ENCODE results near the gene KIF12. TPM values are rescaled to one million over a fixed set of nuclear protein-coding genes. Genes with fewer than 3 reads are reported as not detected.

The KIF12 gene
- total and polyA plus RNA-seq, 2 donors (not counting 3 experiments of a cell fraction or from before 2014, with no cell fraction given): 0.46 to 0.97 TPM

DNA sequence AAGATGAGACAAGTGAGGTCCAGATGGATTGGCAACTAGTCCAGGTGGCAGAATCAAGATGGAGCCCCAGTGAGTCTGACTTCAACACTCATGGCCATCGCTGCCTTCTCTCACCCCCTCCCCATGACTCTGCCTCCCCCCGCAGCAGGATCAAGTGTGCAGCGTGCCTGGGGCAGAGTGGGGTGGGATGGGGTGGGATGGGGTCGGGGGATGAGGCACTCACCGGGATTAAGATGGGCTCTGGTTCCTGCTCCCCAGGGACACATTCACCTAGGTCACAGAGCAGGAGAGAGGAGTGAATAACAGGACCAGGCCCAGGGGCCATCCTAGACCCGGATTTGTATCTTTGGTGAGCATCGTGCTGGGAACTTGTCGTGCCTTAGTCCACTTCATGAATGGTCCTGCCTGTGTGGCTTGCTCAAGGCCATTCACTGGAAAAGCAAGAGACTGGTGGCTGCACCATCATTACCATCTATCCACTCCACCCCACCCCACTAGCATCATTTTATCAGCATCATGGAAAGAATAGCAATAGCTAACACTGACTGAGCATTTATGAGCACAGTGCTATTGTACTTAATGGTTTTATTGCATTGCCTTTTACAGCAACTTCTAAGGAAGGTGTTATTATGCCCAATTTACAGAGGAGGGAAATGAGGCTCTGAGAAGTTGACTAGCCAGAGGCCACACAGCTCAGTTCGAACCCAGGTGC, 29.5 kb downstream of the KIF12 start:
- Histone ChIP-seq H3K9me1 (replicated peaks; ENCODE audit: control insufficient read depth, extremely low read depth, insufficient read depth, low read length) (no peaks in the 10 kb centered on the region), H3K4me2 (ENCODE audit: insufficient read depth, low read length) (no peak overlapping the region), H3K27me3 (ENCODE audit: control insufficient read depth in 2 of 2, insufficient read depth in 2 of 2, low read length in 2 of 2) (peaks cover 9 to 11% of the 10 kb centered on the region in 2 experiments), H3K4me1 (ENCODE audit: control insufficient read depth, extremely low read depth, insufficient read depth, low read length) (no peaks in the 10 kb centered on the region), H3K9ac (replicated peaks; ENCODE audit: extremely low read depth, insufficient read depth, low read length) (no peak overlapping the region), H3K9me3 (replicated peaks; ENCODE audit: control insufficient read depth, insufficient read depth, low read length) (no peaks in the 10 kb centered on the region), H3K36me3 (ENCODE audit: control insufficient read depth in 2 of 2, extremely low read depth in 1 of 2, insufficient read depth in 2 of 2, low read length in 2 of 2) (no peaks in the 10 kb centered on the region), H4K20me1 (replicated peaks; ENCODE audit: control insufficient read depth, extremely low read depth, insufficient read depth, low read length) (no peaks in the 10 kb centered on the region), H3K4me3 (replicated peaks in 1 of 3; ENCODE audit: insufficient read depth in 1 of 3, low read depth in 1 of 3, low read length in 3 of 3) (no peak overlapping the region), H2AFZ (ENCODE audit: low read depth, low read length) (no peak overlapping the region), H3K27ac (ENCODE audit: insufficient read depth, low read depth, low read length) (no peak overlapping the region), H3K79me2 (ENCODE audit: control insufficient read depth, insufficient read depth, low read length) (no peaks in the 10 kb centered on the region)
- dilution Hi-C loops (cut with MboI; ENCODE audit: extremely low pct_ligation_motif_present, low sequenced_read_pairs): no loop called here
- CTCF ChIA-PET: interaction anchor here (5.8 kb wide), 1 partner anchor 13 kb away, joined by 36 read pairs; no protein-coding TSS in a partner anchor
- intact Hi-C loops (cut with micrococcal nuclease): no loop called here
- POLR2A ChIA-PET: no interaction called here
- no peak for FAIRE-seq
- no peak for DNase-seq (ENCODE audit: low read depth, low spot score)
- TF ChIP-seq FOS (IDR thresholded peaks at IDR 0.05; ENCODE audit: borderline replicate concordance, insufficient read depth, low read length) (no peak), POLR2A (IDR thresholded peaks at IDR 0.05; ENCODE audit: low read depth, low read length) (no peak), POLR2AphosphoS5 (IDR thresholded peaks at IDR 0.05; ENCODE audit: insufficient read depth, low read depth, low read length) (no peak), JUN (IDR thresholded peaks at IDR 0.05; ENCODE audit: borderline replicate concordance, insufficient read depth, insufficient read length, low read depth) (no peak), MYC (IDR thresholded peaks at IDR 0.05; ENCODE audit: low read depth, low read length) (no peak), GATA2 (IDR thresholded peaks at IDR 0.05; ENCODE audit: insufficient read depth, insufficient read length, low read depth, low read length) (no peak), EZH2 (IDR thresholded peaks at IDR 0.05; ENCODE audit: borderline replicate concordance, low read depth, low read length, severe bottlenecking) (no peak)
- TF ChIP-seq, protein P1, sequence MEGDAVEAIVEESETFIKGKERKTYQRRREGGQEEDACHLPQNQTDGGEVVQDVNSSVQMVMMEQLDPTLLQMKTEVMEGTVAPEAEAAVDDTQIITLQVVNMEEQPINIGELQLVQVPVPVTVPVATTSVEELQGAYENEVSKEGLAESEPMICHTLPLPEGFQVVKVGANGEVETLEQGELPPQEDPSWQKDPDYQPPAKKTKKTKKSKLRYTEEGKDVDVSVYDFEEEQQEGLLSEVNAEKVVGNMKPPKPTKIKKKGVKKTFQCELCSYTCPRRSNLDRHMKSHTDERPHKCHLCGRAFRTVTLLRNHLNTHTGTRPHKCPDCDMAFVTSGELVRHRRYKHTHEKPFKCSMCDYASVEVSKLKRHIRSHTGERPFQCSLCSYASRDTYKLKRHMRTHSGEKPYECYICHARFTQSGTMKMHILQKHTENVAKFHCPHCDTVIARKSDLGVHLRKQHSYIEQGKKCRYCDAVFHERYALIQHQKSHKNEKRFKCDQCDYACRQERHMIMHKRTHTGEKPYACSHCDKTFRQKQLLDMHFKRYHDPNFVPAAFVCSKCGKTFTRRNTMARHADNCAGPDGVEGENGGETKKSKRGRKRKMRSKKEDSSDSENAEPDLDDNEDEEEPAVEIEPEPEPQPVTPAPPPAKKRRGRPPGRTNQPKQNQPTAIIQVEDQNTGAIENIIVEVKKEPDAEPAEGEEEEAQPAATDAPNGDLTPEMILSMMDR (IDR thresholded peaks at IDR 0.05; ENCODE audit: extremely low read depth in 1 of 2, insufficient read depth in 1 of 2, low read depth in 1 of 2, low read length in 2 of 2): no peak
- TF ChIP-seq, protein P2, sequence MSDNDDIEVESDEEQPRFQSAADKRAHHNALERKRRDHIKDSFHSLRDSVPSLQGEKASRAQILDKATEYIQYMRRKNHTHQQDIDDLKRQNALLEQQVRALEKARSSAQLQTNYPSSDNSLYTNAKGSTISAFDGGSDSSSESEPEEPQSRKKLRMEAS (IDR thresholded peaks at IDR 0.05; ENCODE audit: insufficient read depth, insufficient read length): no peak
- no TSS peak for BruUV-seq (replicated peaks)
